Small intestine (tissue), 16 donors: ENCODE results near the gene SIPA1L2. TPM values are rescaled to one million over a fixed set of nuclear protein-coding genes. Genes with fewer than 3 reads are reported as not detected.

ENCODE experiments used
- DNase-seq, 2 donors: peaks; one replicate each; pipeline versions ENCODE4 v3.0.0 to v3.0.0-alpha.2; 2013
- FAIRE-seq: peaks from 2 replicates; lab custom pipeline; 2012; peaks lifted over from hg19 to GRCh38; lab: Jason Lieb, UNC
- H3K27ac ChIP-seq, 3 donors: one replicate each; pipeline ENCODE4 v1.5.1; 2013; ENCODE audit warnings: low read length in 2 of 3, mild to moderate bottlenecking in 2 of 3, control low read depth in 1 of 3, inconsistent platforms in 1 of 3, low read depth in 1 of 3, moderate library complexity in 1 of 3
- H3K27me3 ChIP-seq, 3 donors: one replicate each; pipeline ENCODE4 v1.6.1; 2013; ENCODE audit warnings: low read length in 3 of 3, inconsistent platforms in 1 of 3; ENCODE audit not compliant: control insufficient read depth in 3 of 3, insufficient read depth in 3 of 3
- H3K36me3 ChIP-seq, 3 donors: one replicate each; pipeline ENCODE4 v1.6.1; 2013; ENCODE audit warnings: low read length in 3 of 3, inconsistent platforms in 1 of 3, low read depth in 1 of 3, mild to moderate bottlenecking in 1 of 3, moderate library complexity in 1 of 3; ENCODE audit not compliant: control insufficient read depth in 3 of 3, insufficient read depth in 2 of 3
- H3K4me1 ChIP-seq, 3 donors: one replicate each; pipeline ENCODE4 v1.6.1; 2013; ENCODE audit warnings: low read length in 2 of 3, inconsistent platforms in 1 of 3, low read depth in 1 of 3, mild to moderate bottlenecking in 1 of 3, moderate library complexity in 1 of 3; ENCODE audit not compliant: control insufficient read depth in 3 of 3, insufficient read depth in 2 of 3
- H3K4me3 ChIP-seq, 3 donors: one replicate each; pipeline ENCODE4 v1.5.1; 2013; ENCODE audit warnings: low read length in 3 of 3, control low read depth in 1 of 3, inconsistent platforms in 1 of 3, low read depth in 1 of 3, mild to moderate bottlenecking in 1 of 3, moderate library complexity in 1 of 3
- H3K9me3 ChIP-seq, 2 donors: one replicate each; pipeline ENCODE4 v1.6.1; 2013; ENCODE audit warnings: low read depth in 1 of 2, low read length in 1 of 2; ENCODE audit not compliant: control insufficient read depth in 2 of 2, insufficient read depth in 1 of 2
- WGBS, 3 donors: extraction: QIAGEN DNeasy Blood & Tissue Kit; methylation state at CpG; one replicate each; pipeline ENCODE4 v1.1.7; 2013; 5-methylcytosine and 5-hydroxymethylcytosine counted together
- long read RNA-seq, 10 donors: transcript quantifications; one replicate each; lab custom pipeline, GENCODE V29; 2026
- polyA plus RNA-seq, 4 donors: library from polyadenylated mRNA; stranded (reverse) in 3 of 4; unstranded in 1 of 4; fragments of 200-250 nt in 3 of 4; fragments of 120-200 nt in 1 of 4; gene quantifications; one replicate each; pipeline versions ENCODE4 v1.2.1 to v1.2.3, GENCODE V29; 2013
- donor health status: healthy with polysubstance abuse.
- donor health status: control.
- donor health status: control.
- donor health status: Bipolar disorder and iron deficiency.
- donor health status: healthy.

The SIPA1L2 gene
- 10 to 100 TPM in 2 of 4 donors, 1 to 10 TPM in 2; 4.1 to 10.6 (median 7.4) TPM for polyA plus RNA-seq
- long read RNA-seq, donor 1: 0 reads
- long read RNA-seq, donor 2: 0 reads
- long read RNA-seq, donor 3, partial matches to known transcripts: 0 of 1 reads
- long read RNA-seq, donor 3, other reads (novel, unspliced or antisense): 0 of 1 reads
- long read RNA-seq, donor 4: 0 reads
- long read RNA-seq, donor 5: 0 reads
- long read RNA-seq, donor 6, partial matches to known transcripts: 0 of 1 reads
- long read RNA-seq, donor 6, other reads (novel, unspliced or antisense): 0 of 1 reads
- long read RNA-seq, donor 7: 0 reads
- long read RNA-seq, donor 8, partial matches to known transcripts: 0 of 1 reads
- long read RNA-seq, donor 8, other reads (novel, unspliced or antisense): 0 of 1 reads
- long read RNA-seq, donor 9: 0 reads
- long read RNA-seq, donor 10, partial matches to known transcripts: 0 of 2 reads
- long read RNA-seq, donor 10, other reads (novel, unspliced or antisense): 0 of 2 reads

- Histone ChIP-seq H3K4me3 (peak within 1 kb of the TSS; percentile 79 to 91 (median 81)), H3K4me1 (peaks cover 0 to 6% (median 3%) of the 10 kb centered on the region in 3 donors), H3K27ac (peak within 1 kb of the TSS; percentile 71 to 89 (median 81)), H3K9me3 (no peaks in the 10 kb centered on the region), H3K36me3 (no peaks in the 10 kb centered on the region), H3K27me3 (no peaks in the 10 kb centered on the region)
- DNase-seq (peak; percentile 95 to 99), FAIRE-seq (no peak)
- 0% methylated on average over 58 to 98 of the region's 98 CpGs for WGBS, 3 donors
Observed at GRCh38 chr1:232630047-232630893, at the start of gene SIPA1L2. Gene SIPA1L2, minus strand, starts transcription at chr1:232630133. Its CDS starts 114,794 bp downstream, at chr1:232515339.

- 14 to 52% (median 33%) methylated on average over 9 of the region's 9 CpGs for WGBS, 3 donors
- Histone ChIP-seq H3K36me3 (no peaks in the 10 kb centered on the region), H3K27ac (peak overlapping the region; percentile 12 to 68 (median 41)), H3K9me3 (peaks cover 0 to 4% of the 10 kb centered on the region in 2 donors), H3K4me3 (no peak overlapping the region), H3K4me1 (peaks cover 0 to 10% (median 9%) of the 10 kb centered on the region in 3 donors), H3K27me3 (no peaks in the 10 kb centered on the region)
- FAIRE-seq (no peak), DNase-seq (peak; percentile 73 to 92)
Observed at GRCh38 chr1:232678185-232678886, 48.4 kb upstream of the SIPA1L2 start.

- 85 to 98% (median 90%) methylated on average over 2 of the region's 2 CpGs for WGBS, 3 donors
- DNase-seq: no peak
- FAIRE-seq: no peak
Observed at GRCh38 chr1:232676307-232676706, 46.4 kb upstream of the SIPA1L2 start.

GRCh38 chr1:232675898-232676297, 46.0 kb upstream of the SIPA1L2 start:
- FAIRE-seq (no peak), DNase-seq (no peak)
- Histone ChIP-seq H3K27ac (no peak overlapping the region), H3K27me3 (no peaks in the 10 kb centered on the region), H3K9me3 (no peaks in the 10 kb centered on the region), H3K4me3 (no peak overlapping the region), H3K4me1 (peaks cover 0 to 7% (median 4%) of the 10 kb centered on the region in 3 donors), H3K36me3 (no peaks in the 10 kb centered on the region)
- WGBS, 3 donors: 83 to 91% (median 89%) methylated on average over 1 of the region's 1 CpG

More at GRCh38 chr1:232676307-232676706, 46.4 kb upstream of the SIPA1L2 start:
- H3K27me3 ChIP-seq: no peaks in the 10 kb centered on the region
- no peak overlapping the region for H3K27ac ChIP-seq
- H3K4me3 ChIP-seq: no peak overlapping the region
- peaks cover 0 to under 1% of the 10 kb centered on the region in 2 donors for H3K9me3 ChIP-seq
- peaks cover 0 to 8% (median 4%) of the 10 kb centered on the region in 3 donors for H3K4me1 ChIP-seq
- no peaks in the 10 kb centered on the region for H3K36me3 ChIP-seq

GRCh38 chr1:232675260-232675659, 45.3 kb upstream of the SIPA1L2 start:
- no peak for FAIRE-seq
- no peaks in the 10 kb centered on the region for H3K9me3 ChIP-seq
- no peaks in the 10 kb centered on the region for H3K27me3 ChIP-seq
- 63 to 89% (median 79%) methylated on average over 5 of the region's 5 CpGs for WGBS, 3 donors
- peaks cover 0 to 7% (median 4%) of the 10 kb centered on the region in 3 donors for H3K4me1 ChIP-seq
- no peak overlapping the region for H3K4me3 ChIP-seq
- no peaks in the 10 kb centered on the region for H3K36me3 ChIP-seq
- DNase-seq: no peak
- no peak overlapping the region for H3K27ac ChIP-seq

- H3K4me3 ChIP-seq: no peak overlapping the region
- no peaks in the 10 kb centered on the region for H3K9me3 ChIP-seq
- no peaks in the 10 kb centered on the region for H3K27me3 ChIP-seq
- FAIRE-seq: no peak
- no peak overlapping the region for H3K27ac ChIP-seq
- no peak for DNase-seq
- WGBS, 3 donors: 88 to 92% (median 89%) methylated on average over 6 of the region's 6 CpGs
- H3K4me1 ChIP-seq: peaks cover 0 to 2% (median 0%) of the 10 kb centered on the region in 3 donors
- H3K36me3 ChIP-seq: no peaks in the 10 kb centered on the region
Observed at GRCh38 chr1:232673256-232673655, 43.3 kb upstream of the SIPA1L2 start.

GRCh38 chr1:232669981-232670747, 40.2 kb upstream of the SIPA1L2 start:
- Histone ChIP-seq H3K36me3 (no peaks in the 10 kb centered on the region), H3K4me1 (no peaks in the 10 kb centered on the region), H3K27ac (no peak overlapping the region), H3K9me3 (no peaks in the 10 kb centered on the region), H3K4me3 (no peak overlapping the region), H3K27me3 (no peaks in the 10 kb centered on the region)
- DNase-seq: no peak
- FAIRE-seq: no peak
- WGBS, 3 donors: 81 to 88% (median 88%) methylated on average over 11 of the region's 11 CpGs
